ENCODE measurements around the gene PGAM1. TPM values are rescaled to one million over a fixed set of nuclear protein-coding genes. Genes with fewer than 3 reads are reported as not detected.
A peak's percentile ranks its signal among the peaks of the same experiment; 100 is the strongest.

The PGAM1 gene
- total RNA-seq, 1 donor from 2014 or later, result 706 TPM

GRCh38 chr10:97454330-97455036 is 28.5 kb downstream of the PGAM1 start:
- Histone ChIP-seq H3K27ac (ENCODE audit: low read depth, low read length) (no peak overlapping the region), H3K9ac (ENCODE audit: low read length) (no peak overlapping the region), H3K27me3 (ENCODE audit: insufficient read depth, low read length) (no peaks in the 10 kb centered on the region), H3K9me3 (ENCODE audit: insufficient read depth, low read depth, low read length) (no peaks in the 10 kb centered on the region), H3K4me2 (ENCODE audit: low read length) (peak overlapping the region; percentile 2), H3K36me3 (ENCODE audit: insufficient read depth, low read length) (peaks cover 52% of the 10 kb centered on the region), H3K4me1 (ENCODE audit: insufficient read depth, low read length) (peaks cover 10% of the 10 kb centered on the region), H2AFZ (ENCODE audit: low read depth, low read length) (no peak overlapping the region), H4K20me1 (ENCODE audit: insufficient read depth, low read length) (peaks cover 80% of the 10 kb centered on the region), H3K4me3 (ENCODE audit: insufficient read depth, low read depth, low read length) (no peak overlapping the region), H3K79me2 (ENCODE audit: insufficient read depth, low read length) (peaks cover 50% of the 10 kb centered on the region)
- Mint-ChIP-seq H3K9me3 (ENCODE audit: unreplicated experiment) (no peaks in the 10 kb centered on the region), H3K36me3 (ENCODE audit: low read depth, unreplicated experiment) (peaks cover 29% of the 10 kb centered on the region), H3K4me3 (ENCODE audit: unreplicated experiment) (peak overlapping the region; percentile 60), H3K27me3 (ENCODE audit: low read depth, unreplicated experiment) (no peaks in the 10 kb centered on the region), H3K27ac (ENCODE audit: unreplicated experiment) (peak overlapping the region; percentile 11), H3K4me1 (ENCODE audit: low read depth, unreplicated experiment) (peaks cover 29% of the 10 kb centered on the region)
- no peak for FAIRE-seq
- TF ChIP-seq EZH2 (IDR thresholded peaks at IDR 0.05; ENCODE audit: insufficient read depth, low read length) (no peak), CTCF (IDR thresholded peaks at IDR 0.05; ENCODE audit: insufficient read depth, low read depth, low read length) (no peak)
- no peak for DNase-seq (ENCODE audit: low read depth)

DNA sequence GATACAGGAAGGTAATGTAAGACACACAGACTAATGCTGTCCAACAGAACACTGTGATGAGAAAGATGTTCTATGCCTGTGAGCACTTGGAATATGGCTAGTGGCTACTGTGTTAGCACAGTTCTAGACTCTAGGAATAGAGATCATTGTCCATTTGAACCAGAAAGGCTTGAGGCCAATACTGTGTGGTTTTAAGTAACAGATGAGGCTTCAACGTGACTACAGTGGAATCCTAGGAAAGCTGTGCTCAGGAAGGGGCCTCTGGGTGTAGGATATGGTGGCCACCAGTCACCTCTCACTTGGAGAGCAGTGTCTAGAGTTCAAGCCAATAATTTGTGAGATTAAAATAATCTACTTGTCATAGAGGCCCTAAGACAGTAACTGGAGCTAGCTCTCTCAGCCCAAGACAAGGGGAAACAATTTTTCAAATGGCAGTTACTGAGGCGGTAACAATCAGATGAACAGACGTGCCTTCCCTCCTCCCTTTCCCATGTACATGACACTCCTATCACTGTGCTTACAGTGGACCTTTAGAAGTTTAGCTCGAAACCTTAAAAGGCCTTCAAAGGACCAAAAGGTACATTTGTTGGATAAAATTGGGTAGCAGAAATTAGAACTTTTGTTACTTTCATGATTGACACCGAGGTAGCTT is 30.2 kb downstream of the PGAM1 start:
- Histone ChIP-seq H3K36me3 (ENCODE audit: insufficient read depth, low read length) (peaks cover 68% of the 10 kb centered on the region), H2AFZ (ENCODE audit: low read depth, low read length) (no peak overlapping the region), H3K9me3 (ENCODE audit: insufficient read depth, low read depth, low read length) (no peaks in the 10 kb centered on the region), H3K4me1 (ENCODE audit: insufficient read depth, low read length) (peaks cover 10% of the 10 kb centered on the region), H3K4me2 (ENCODE audit: low read length) (no peak overlapping the region), H3K4me3 (ENCODE audit: insufficient read depth, low read depth, low read length) (no peak overlapping the region), H3K79me2 (ENCODE audit: insufficient read depth, low read length) (peaks cover 36% of the 10 kb centered on the region), H4K20me1 (ENCODE audit: insufficient read depth, low read length) (peaks cover 73% of the 10 kb centered on the region), H3K9ac (ENCODE audit: low read length) (peak overlapping the region; percentile 3), H3K27me3 (ENCODE audit: insufficient read depth, low read length) (no peaks in the 10 kb centered on the region), H3K27ac (ENCODE audit: low read depth, low read length) (no peak overlapping the region)
- DNase-seq (ENCODE audit: low read depth) (no peak), FAIRE-seq (no peak)
- Mint-ChIP-seq H3K9me3 (ENCODE audit: unreplicated experiment) (no peaks in the 10 kb centered on the region), H3K36me3 (ENCODE audit: low read depth, unreplicated experiment) (peaks cover 27% of the 10 kb centered on the region), H3K4me3 (ENCODE audit: unreplicated experiment) (no peak overlapping the region), H3K27ac (ENCODE audit: unreplicated experiment) (no peak overlapping the region), H3K4me1 (ENCODE audit: low read depth, unreplicated experiment) (peaks cover 18% of the 10 kb centered on the region), H3K27me3 (ENCODE audit: low read depth, unreplicated experiment) (no peaks in the 10 kb centered on the region)
- TF ChIP-seq CTCF (IDR thresholded peaks at IDR 0.05; ENCODE audit: insufficient read depth, low read depth, low read length) (no peak), EZH2 (IDR thresholded peaks at IDR 0.05; ENCODE audit: insufficient read depth, low read length) (no peak)

GRCh38 chr10:97456686-97457065 is 30.7 kb downstream of the PGAM1 start:
- Mint-ChIP-seq H3K36me3 (ENCODE audit: low read depth, unreplicated experiment) (peaks cover 27% of the 10 kb centered on the region), H3K4me1 (ENCODE audit: low read depth, unreplicated experiment) (peaks cover 18% of the 10 kb centered on the region), H3K4me3 (ENCODE audit: unreplicated experiment) (no peak overlapping the region), H3K27ac (ENCODE audit: unreplicated experiment) (peak overlapping the region; percentile 85), H3K9me3 (ENCODE audit: unreplicated experiment) (no peaks in the 10 kb centered on the region), H3K27me3 (ENCODE audit: low read depth, unreplicated experiment) (no peaks in the 10 kb centered on the region)
- no peak for FAIRE-seq
- Histone ChIP-seq H2AFZ (ENCODE audit: low read depth, low read length) (no peak overlapping the region), H3K9ac (ENCODE audit: low read length) (peak overlapping the region; percentile 3), H3K9me3 (ENCODE audit: insufficient read depth, low read depth, low read length) (no peaks in the 10 kb centered on the region), H3K27ac (ENCODE audit: low read depth, low read length) (no peak overlapping the region), H3K79me2 (ENCODE audit: insufficient read depth, low read length) (peaks cover 31% of the 10 kb centered on the region), H3K27me3 (ENCODE audit: insufficient read depth, low read length) (no peaks in the 10 kb centered on the region), H4K20me1 (ENCODE audit: insufficient read depth, low read length) (peaks cover 70% of the 10 kb centered on the region), H3K4me2 (ENCODE audit: low read length) (no peak overlapping the region), H3K36me3 (ENCODE audit: insufficient read depth, low read length) (peaks cover 73% of the 10 kb centered on the region), H3K4me1 (ENCODE audit: insufficient read depth, low read length) (peaks cover 10% of the 10 kb centered on the region), H3K4me3 (ENCODE audit: insufficient read depth, low read depth, low read length) (no peak overlapping the region)
- TF ChIP-seq EZH2 (IDR thresholded peaks at IDR 0.05; ENCODE audit: insufficient read depth, low read length) (no peak), CTCF (IDR thresholded peaks at IDR 0.05; ENCODE audit: insufficient read depth, low read depth, low read length) (no peak)
- DNase-seq (ENCODE audit: low read depth), result no peak
